HCT116 (cell line): ENCODE results near the gene NAP1L1. TPM values are rescaled to one million over a fixed set of nuclear protein-coding genes. Genes with fewer than 3 reads are reported as not detected.

Source experiments
- ATAC-seq: fragments of 200-7000 bp; cut with Tn5 transposase; 2 replicates; pipeline ENCODE4 v1.9.1; 2020; ENCODE audit warnings: mild to moderate bottlenecking, moderate library complexity
- BruUV-seq: library from RNA; stranded (reverse); fragments of 400-500 nt; replicated peaks from 2 replicates; lab custom pipeline; 2021; lab: Mats Ljungman, UMichigan
- CTCF ChIA-PET: fragments of 300-600 bp; sonication (Branson Sonifier 250); formaldehyde crosslinking; loops from one replicate; lab custom pipeline; 2021; ENCODE audit warnings: antibody characterized with exemption; lab: Charles Lee
- POLR2A ChIA-PET: fragments of 300-600, 350-600 bp; sonication (Branson Sonifier 250); formaldehyde crosslinking; loops from one replicate; lab custom pipeline; 2021; ENCODE audit warnings: antibody characterized with exemption; lab: Charles Lee
- RAD21 ChIA-PET, 2 experiments: fragments of 300-600 bp; sonication (Branson Sonifier 250); formaldehyde crosslinking; loops; one replicate each; lab custom pipeline; 2023; ENCODE audit warnings: low total read pairs in 2 of 2; ENCODE audit not compliant: uncharacterized antibody in 2 of 2, unreplicated experiment in 2 of 2, low non-redundant PET in 1 of 2; lab: Charles Lee
- DNase-seq: peaks from one replicate; pipeline ENCODE4 v3.0.0-alpha.2; 2010; ENCODE audit warnings: low read depth, low spot score
- H2AFZ ChIP-seq: fragments of 200-600 bp; shearing (Covaris generic), sonication (generic); 2 replicates; pipeline ENCODE4 v1.6.1; 2017; ENCODE audit warnings: low read depth, mixed run types, mixed read lengths, antibody characterized with exemption, low read length; ENCODE audit not compliant: poor library complexity, severe bottlenecking
- H3K27ac ChIP-seq: 2 replicates; pipeline ENCODE4 v1.5.1; 2012; ENCODE audit warnings: low read depth, low read length
- H3K27me3 ChIP-seq: fragments of 200-600 bp; sonication (generic); 2 replicates; pipeline ENCODE4 v1.6.1; 2016; ENCODE audit warnings: mixed run types, low read length, mixed read lengths; ENCODE audit not compliant: insufficient read depth
- H3K36me3 ChIP-seq, 2 experiments: fragments of 200-500 bp in 1 of 2; fragments of 200-600 bp in 1 of 2; sonication (Bioruptor generic) in 1 of 2; sonication (generic) in 1 of 2; 2 replicates each; pipeline versions ENCODE4 v1.5.1 to v1.6.1; 2014 to 2016; ENCODE audit warnings: low read length in 2 of 2, inconsistent platforms in 1 of 2, mixed read lengths in 1 of 2, mixed run types in 1 of 2; ENCODE audit not compliant: insufficient read depth in 2 of 2, control insufficient read depth in 1 of 2
- H3K4me1 ChIP-seq, 2 experiments: fragments of 200-600 bp in 1 of 2; sonication (generic) in 1 of 2; 2 replicates each; pipeline versions ENCODE4 v1.5.1 to v1.6.1; 2012 to 2017; ENCODE audit warnings: low read length in 2 of 2, inconsistent platforms in 1 of 2, mild to moderate bottlenecking in 1 of 2, mixed read lengths in 1 of 2, mixed run types in 1 of 2, moderate library complexity in 1 of 2; ENCODE audit not compliant: insufficient read depth in 2 of 2, control insufficient read depth in 1 of 2
- H3K4me2 ChIP-seq: fragments of 200-600 bp; sonication (generic); 2 replicates; pipeline ENCODE4 v1.6.1; 2017; ENCODE audit warnings: mixed run types, low read length, mixed read lengths
- H3K4me3 ChIP-seq, 2 experiments: fragments of 200-600 bp in 1 of 2; sonication (generic) in 1 of 2; replicated peaks in 1 of 2; 2 replicates each; pipeline ENCODE4 v1.5.1; 2011 to 2016; ENCODE audit warnings: low read length in 2 of 2, control low read depth in 1 of 2, low read depth in 1 of 2, mild to moderate bottlenecking in 1 of 2, mixed read lengths in 1 of 2, mixed run types in 1 of 2
- H3K79me2 ChIP-seq: fragments of 200-600 bp; sonication (generic); 2 replicates; pipeline ENCODE4 v1.6.1; 2017; ENCODE audit warnings: mild to moderate bottlenecking, mixed run types, low read length, moderate library complexity, mixed read lengths; ENCODE audit not compliant: insufficient read depth
- H3K9ac ChIP-seq: fragments of 200-600 bp; sonication (generic); 2 replicates; pipeline ENCODE4 v1.6.1; 2016; ENCODE audit warnings: low read length, mixed read lengths
- H3K9me2 ChIP-seq: fragments of 200-600 bp; sonication (generic), shearing (Covaris generic); 2 replicates; pipeline ENCODE4 v1.6.1; 2017; ENCODE audit warnings: mixed run types, mild to moderate bottlenecking, moderate library complexity; ENCODE audit not compliant: insufficient read depth
- H3K9me3 ChIP-seq, 2 experiments: fragments of 200-500 bp in 1 of 2; fragments of 200-600 bp in 1 of 2; sonication (Bioruptor generic) in 1 of 2; sonication (generic) in 1 of 2; 2 replicates each; pipeline ENCODE4 v1.6.1; 2014 to 2017; ENCODE audit warnings: low read length in 2 of 2, mixed read lengths in 2 of 2, inconsistent platforms in 1 of 2, low read depth in 1 of 2, mild to moderate bottlenecking in 1 of 2, mixed run types in 1 of 2, moderate library complexity in 1 of 2; ENCODE audit not compliant: control insufficient read depth in 1 of 2, insufficient read depth in 1 of 2
- H4K20me1 ChIP-seq: fragments of 200-600 bp; sonication (generic), shearing (Covaris generic); 2 replicates; pipeline ENCODE4 v1.6.1; 2017; ENCODE audit warnings: mixed run types, mild to moderate bottlenecking, moderate library complexity; ENCODE audit not compliant: insufficient read depth
- CEBPB ChIP-seq: IDR thresholded peaks from 2 replicates; pipeline ENCODE4 v1.6.1; 2012; ENCODE audit warnings: low read depth
- CTCF ChIP-seq, 3 experiments: fragments of 200-600 bp in 1 of 3; sonication (generic) in 1 of 3; IDR thresholded peaks in 2 of 3; conservative IDR thresholded peaks in 1 of 3; 2 replicates each; pipeline ENCODE4 v1.5.1; 2012 to 2017; ENCODE audit warnings: low read depth in 2 of 3, low read length in 2 of 3, antibody characterized with exemption in 1 of 3, borderline replicate concordance in 1 of 3, control low read depth in 1 of 3, mild to moderate bottlenecking in 1 of 3, mixed read lengths in 1 of 3, mixed run types in 1 of 3, moderate library complexity in 1 of 3; ENCODE audit not compliant: insufficient read depth in 1 of 3
- EGR1 ChIP-seq: IDR thresholded peaks from 2 replicates; pipeline ENCODE4 v1.6.1; 2012; ENCODE audit warnings: low read depth
- ELF1 ChIP-seq: IDR thresholded peaks from 2 replicates; pipeline ENCODE4 v1.6.1; 2012; ENCODE audit warnings: low read depth, borderline replicate concordance
- JUND ChIP-seq: IDR thresholded peaks from 2 replicates; pipeline ENCODE4 v1.6.1; 2012
- MAX ChIP-seq: IDR thresholded peaks from 2 replicates; pipeline ENCODE4 v1.6.1; 2012
- RAD21 ChIP-seq: IDR thresholded peaks from 2 replicates; pipeline ENCODE4 v1.6.1; 2012; ENCODE audit warnings: low read depth, mild to moderate bottlenecking
- REST ChIP-seq: IDR thresholded peaks from 2 replicates; pipeline ENCODE4 v1.6.1; 2012; ENCODE audit warnings: low read depth
- SP1 ChIP-seq: IDR thresholded peaks from 2 replicates; pipeline ENCODE4 v1.6.1; 2012; ENCODE audit warnings: low read depth
- SRF ChIP-seq: IDR thresholded peaks from 2 replicates; pipeline ENCODE4 v1.6.1; 2012; ENCODE audit warnings: low read depth
- YY1 ChIP-seq: IDR thresholded peaks from 2 replicates; pipeline ENCODE4 v1.6.1; 2011; ENCODE audit warnings: low read length, low read depth, moderate library complexity, mild to moderate bottlenecking; ENCODE audit not compliant: insufficient replicate concordance; ENCODE audit errors: extremely low read depth
- ZBTB33 ChIP-seq: IDR thresholded peaks from 2 replicates; pipeline ENCODE4 v1.6.1; 2011; ENCODE audit warnings: mild to moderate bottlenecking, low read length, moderate library complexity; ENCODE audit not compliant: insufficient replicate concordance; ENCODE audit errors: extremely low read depth
- ZNF274 ChIP-seq: fragments of 200-500 bp; sonication (Bioruptor generic); IDR thresholded peaks from 2 replicates; pipeline ENCODE4 v1.6.1; 2014; ENCODE audit warnings: mild to moderate bottlenecking, low read depth, low read length, inconsistent platforms
- intact Hi-C: fragments of 100-400 bp; cut with micrococcal nuclease; formaldehyde crosslinking; loops from 2 replicates; pipeline ENCODE4 v1.10.0; 2022
- total RNA-seq: library from RNA; stranded (reverse); gene quantifications from one replicate; pipeline ENCODE4 v1.2.1, GENCODE V29; 2021; ENCODE audit not compliant: unreplicated experiment

Gene NAP1L1
- total RNA-seq, 1 experiment from 2014 or later: 531 TPM

DNA sequence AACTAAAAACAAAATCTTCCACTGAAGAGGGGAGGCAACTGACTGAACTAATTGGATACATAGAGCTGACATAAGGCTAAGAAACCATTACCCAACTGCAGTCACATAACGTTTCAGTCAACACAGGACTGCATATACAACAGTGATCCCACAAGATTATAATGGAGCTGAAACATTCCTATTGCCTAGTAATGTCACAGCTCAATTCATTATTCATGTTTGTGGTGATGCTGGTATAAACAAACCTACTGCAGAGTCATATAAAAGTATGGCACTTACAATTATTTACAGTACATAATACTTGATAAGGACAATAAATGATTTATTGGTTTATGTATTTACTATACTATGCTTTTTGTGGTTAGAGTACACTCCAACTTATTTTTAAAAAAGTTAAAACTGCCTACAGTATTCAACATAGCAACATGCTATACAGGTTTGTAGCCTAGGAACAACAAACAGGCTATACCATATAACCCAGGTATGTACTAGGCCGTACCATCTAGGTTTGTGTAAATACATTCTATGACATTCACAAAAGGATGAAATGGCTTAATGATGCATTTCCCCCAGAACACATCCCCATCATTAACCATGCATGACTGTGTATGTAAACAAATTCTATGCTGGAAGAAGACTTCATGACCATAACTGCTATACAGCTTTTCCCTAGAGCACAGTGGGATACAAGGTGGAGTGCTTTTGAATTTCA is 4.3 kb downstream of the NAP1L1 start:
- Histone ChIP-seq H3K9ac (no peak overlapping the region), H3K27ac (no peak overlapping the region), H2AFZ (no peak overlapping the region), H3K36me3 (peaks cover 0 to 13% of the 10 kb centered on the region in 2 experiments; a peak in 2 of 4 replicates), H3K4me3 (no peak overlapping the region), H3K9me2 (no peaks in the 10 kb centered on the region), H3K27me3 (no peaks in the 10 kb centered on the region), H3K9me3 (no peaks in the 10 kb centered on the region), H4K20me1 (peaks cover 29% of the 10 kb centered on the region; the same call in 1 of the 2 replicates), H3K4me1 (peaks cover 4 to 17% of the 10 kb centered on the region in 2 experiments; a peak in 2 of 4 replicates), H3K79me2 (peaks cover 91% of the 10 kb centered on the region), H3K4me2 (no peak overlapping the region)
- no peak for DNase-seq
- ChIA-PET CTCF (no interaction called here), RAD21 (no interaction called here), POLR2A (no interaction called here)
- intact Hi-C loops: loop anchor here (5.0 kb wide), 1 partner anchor 477 kb away; the partner anchor contains the start of gene OSBPL8
- no peak for ATAC-seq
- BruUV-seq: no TSS peak
- TF ChIP-seq CTCF (IDR thresholded peaks at IDR 0.05 in 2 of 3, conservative IDR thresholded peaks at IDR 0.05 in 1 of 3; ENCODE audit: borderline replicate concordance in 1 of 3, insufficient read depth in 1 of 3, low read depth in 2 of 3, low read length in 2 of 3) (no peak), SRF (no peak), REST (no peak), MAX (no peak), SP1 (no peak), EGR1 (no peak), YY1 (no peak), ZBTB33 (no peak), RAD21 (no peak), CEBPB (no peak), ELF1 (no peak), JUND (no peak), ZNF274 (no peak)
